NK-92 (cell line): Measurements from ENCODE around the gene SCUBE1.

Source experiments
- DNase-seq: peaks from one replicate; lab custom pipeline; 2025; ENCODE audit not compliant: unreplicated experiment; lab: John Stamatoyannopoulos, UW

The SCUBE1 gene

GRCh38 chr22:43162412-43163150 is 180.6 kb downstream of the SCUBE1 start:
- DNase-seq = no peak

GRCh38 chr22:43160497-43161126 is 182.6 kb downstream of the SCUBE1 start:
- DNase-seq = no peak

GRCh38 chr22:43159484-43160178 is 183.5 kb downstream of the SCUBE1 start:
- no peak for DNase-seq

GRCh38 chr22:43158778-43159483 is 184.2 kb downstream of the SCUBE1 start:
- no peak for DNase-seq

GRCh38 chr22:43157874-43158546 is 185.2 kb downstream of the SCUBE1 start:
- DNase-seq = no peak

GRCh38 chr22:43156413-43156812 is 186.8 kb downstream of the SCUBE1 start:
- DNase-seq = no peak

DNA sequence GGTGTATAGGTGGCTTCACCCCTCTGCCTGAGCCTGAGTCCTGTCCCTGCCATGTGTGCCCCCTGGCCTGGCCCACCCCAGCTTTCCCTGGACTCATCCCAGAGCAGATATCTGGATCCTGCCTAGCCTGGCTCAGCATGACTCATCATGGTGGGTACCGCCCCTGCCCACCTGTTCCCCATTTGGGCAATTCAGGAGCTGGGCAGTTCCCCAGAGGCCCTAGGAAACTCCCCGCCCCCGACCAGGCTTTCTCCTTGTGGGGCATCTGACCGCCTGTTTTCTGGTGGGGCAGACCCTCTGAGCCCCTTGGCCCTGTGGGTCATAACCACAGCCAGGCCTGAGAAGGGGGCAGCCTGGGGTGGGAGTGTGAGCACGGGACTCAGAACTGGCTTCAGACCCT is 187.4 kb downstream of the SCUBE1 start:
- no peak for DNase-seq

DNA sequence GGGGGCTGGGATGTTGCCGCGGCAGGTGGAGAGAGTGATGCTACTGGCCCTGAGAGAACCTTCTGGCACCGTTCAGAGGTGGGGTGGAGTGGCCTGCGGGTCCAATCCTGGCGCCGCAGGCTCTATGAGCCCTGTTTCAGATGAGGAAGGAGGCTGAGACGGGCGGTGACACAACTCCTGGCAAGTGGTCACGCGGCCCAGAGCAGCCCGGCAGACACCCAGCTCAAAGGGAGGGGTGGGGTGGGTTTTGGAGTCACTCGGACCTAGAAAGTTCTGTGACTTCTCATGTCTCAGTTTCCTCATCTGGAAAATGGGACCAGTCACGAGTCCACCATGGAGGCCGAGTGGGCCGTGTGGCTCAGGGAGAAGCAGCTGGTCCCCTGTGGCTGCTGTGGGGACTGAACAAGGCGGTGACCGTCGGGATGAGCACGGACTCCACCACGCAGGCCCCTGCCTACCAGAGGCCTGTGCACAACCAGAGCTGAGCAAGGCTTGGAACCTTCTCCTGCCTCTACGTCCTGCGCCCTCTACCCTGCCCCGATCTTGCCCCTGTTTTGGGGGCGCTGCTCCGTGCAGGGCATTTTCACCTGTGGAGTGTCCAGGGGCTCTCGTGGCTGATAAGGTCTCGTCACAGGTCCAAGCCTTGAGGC is 188.2 kb downstream of the SCUBE1 start:
- no peak for DNase-seq

DNA sequence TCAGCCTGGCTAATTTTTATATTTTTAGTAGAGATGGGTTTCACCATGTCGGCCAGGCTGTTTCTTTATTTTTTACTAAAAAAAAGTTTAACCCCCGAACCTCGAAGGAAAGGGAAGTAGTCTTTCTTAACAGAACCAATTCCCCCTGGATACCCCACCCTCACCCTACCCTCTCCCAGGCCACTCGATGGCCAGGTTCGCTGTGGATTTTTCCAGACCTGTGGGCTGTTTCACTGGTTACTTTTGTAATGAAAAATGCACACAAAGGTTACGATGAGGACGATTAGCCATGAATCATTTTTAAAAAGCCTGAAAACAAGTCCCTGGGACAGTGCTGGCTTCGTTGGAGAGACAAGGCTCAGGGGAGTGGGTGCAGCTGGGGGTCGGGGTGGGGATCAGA is 189.3 kb downstream of the SCUBE1 start:
- no peak for DNase-seq

- DNase-seq = no peak
These were observed 190.7 kb downstream of the SCUBE1 start for GRCh38 chr22:43152357-43153071.

DNA sequence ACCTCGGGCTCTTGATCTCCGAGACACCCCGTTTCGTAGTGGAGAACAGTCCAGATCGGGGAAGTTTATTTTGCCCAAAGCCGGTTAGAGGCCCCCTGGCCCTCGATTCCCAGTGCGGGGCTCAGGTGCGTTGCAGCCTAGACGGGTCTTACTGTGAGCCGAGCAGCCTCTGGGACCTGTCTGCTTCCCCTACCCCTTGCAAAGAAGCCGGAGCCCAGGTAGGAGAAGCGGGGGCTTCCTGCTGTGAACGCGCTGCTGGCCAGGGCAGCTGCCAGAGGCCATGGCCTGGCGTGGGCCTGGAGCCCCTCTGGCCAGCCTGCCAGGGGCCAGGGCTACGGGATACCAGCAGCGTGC is 191.2 kb downstream of the SCUBE1 start:
- DNase-seq = no peak

DNA sequence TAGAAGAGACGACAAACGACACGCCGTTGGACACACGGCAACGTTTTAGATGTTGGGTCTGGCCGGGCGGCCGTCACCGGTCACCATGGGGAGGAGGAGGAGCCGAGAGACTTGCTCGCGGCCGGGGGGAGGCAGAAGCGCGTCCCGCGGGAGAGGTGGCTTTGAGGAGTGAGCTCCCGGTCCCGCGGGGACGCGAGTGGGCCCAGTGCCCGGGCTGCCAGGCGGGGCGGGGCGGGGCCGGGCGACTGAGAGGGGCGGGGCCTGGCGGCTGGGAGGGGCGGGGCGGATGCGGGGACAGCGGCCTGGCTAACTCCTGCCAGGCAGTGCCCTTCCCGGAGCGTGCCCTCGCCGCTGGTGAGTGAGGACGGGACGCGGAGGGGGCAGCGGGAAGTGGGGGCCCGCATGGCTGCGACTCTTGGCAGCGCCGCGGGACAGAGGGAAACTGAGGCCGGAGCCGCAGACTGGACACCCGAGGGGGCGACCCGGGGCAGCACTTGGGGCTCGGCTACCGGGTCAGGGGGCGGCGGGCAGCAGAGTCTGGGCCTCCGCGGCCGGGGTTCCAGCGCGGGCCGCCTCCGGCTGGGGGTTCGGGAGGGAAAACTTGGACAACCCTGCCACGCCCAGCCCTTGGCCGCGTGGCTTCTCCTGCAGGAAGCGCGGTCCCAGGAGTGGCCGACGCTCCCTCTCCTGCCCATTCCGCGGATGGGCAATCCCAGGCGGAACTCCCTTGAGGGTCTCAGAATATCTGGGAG is 191.7 kb downstream of the SCUBE1 start, which contains the start of gene TSPO:
Gene TSPO (plus strand): TSS at position 309 of the 752 bp plus-strand sequence. CDS start 7,680 bp downstream, outside the sequence.
- DNase-seq = no peak

DNA sequence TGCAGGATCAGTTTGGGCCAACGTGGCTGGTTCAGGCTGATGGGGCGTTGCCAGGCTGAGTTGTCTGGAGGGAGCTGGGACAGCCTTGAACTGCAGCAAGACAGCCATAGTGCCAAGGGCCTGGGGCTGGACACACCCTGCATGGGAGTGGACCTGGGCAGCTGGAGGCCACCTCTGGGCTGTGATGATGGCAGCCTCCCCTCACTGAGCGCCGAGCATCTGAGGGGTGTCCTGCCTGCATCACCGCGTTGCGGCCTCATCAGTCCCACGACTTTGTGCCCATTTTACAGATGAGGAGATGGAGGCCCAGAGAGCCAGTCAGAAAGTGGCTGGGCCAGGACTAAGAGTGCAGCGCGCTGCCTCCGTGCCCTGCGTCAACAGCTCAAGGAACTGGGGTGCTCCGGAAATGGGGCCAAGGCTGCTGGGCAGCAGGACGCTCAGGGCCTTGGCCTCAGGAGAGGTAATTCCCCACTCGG is 192.4 kb downstream of the SCUBE1 start:
- no peak for DNase-seq

DNA sequence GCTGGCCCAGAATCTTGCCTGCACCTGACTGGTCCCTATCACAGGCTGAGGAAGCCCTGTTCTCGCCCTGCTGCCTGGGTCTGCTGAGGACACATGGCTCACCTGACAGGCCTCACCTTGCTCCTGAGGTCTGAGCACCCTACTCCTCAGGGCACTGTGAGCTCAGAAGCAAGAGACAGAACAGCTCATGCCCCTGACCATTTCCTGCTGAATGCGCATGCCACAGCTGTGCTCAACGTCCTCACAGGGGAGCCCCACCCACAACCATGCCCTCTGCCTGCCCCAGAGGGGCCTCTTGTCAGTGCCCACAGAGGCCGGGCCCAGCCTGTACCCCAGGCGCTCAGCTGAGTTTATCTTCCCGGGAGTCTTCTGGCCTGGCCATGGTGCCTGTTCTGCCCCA is 194.6 kb downstream of the SCUBE1 start:
- DNase-seq = no peak

DNA sequence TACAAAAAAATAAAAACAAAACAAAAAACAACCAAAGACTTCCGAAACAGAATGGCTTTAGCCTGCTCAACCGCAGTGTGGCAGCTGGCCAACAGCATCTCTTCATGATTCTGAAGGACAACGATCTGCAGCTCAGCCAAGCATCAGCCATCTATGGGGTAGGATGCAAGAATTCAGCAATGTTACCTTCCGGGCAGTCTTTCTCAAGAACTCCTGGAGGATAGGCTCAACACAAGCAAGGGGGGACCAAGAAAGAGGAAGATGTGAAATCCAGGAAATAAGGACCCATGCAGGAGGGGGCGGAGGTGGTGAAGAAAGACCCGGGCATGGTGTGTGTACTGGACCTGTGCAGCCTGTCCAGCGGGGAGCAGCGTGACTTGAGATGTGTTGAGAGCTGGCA is 195.4 kb downstream of the SCUBE1 start:
- no peak for DNase-seq
